IMR-90 (cell line): ENCODE data around the gene PRKAB1. TPM values are rescaled to one million over a fixed set of nuclear protein-coding genes. Genes with fewer than 3 reads are reported as not detected.

Experiments
- ATAC-seq: fragments of 200-7000 bp; cut with Tn5 transposase; 2 replicates; pipeline ENCODE4 v1.9.1; 2020; ENCODE audit warnings: low read depth, mild to moderate bottlenecking, moderate library complexity
- BruUV-seq: library from RNA; stranded (reverse); fragments of 400-500 nt; replicated peaks from 2 replicates; lab custom pipeline; 2021; lab: Mats Ljungman, UMichigan
- CTCF ChIA-PET: fragments of 300-600 bp; formaldehyde crosslinking; extraction: SDS; loops from one replicate; lab custom pipeline; 2021; ENCODE audit warnings: antibody characterized with exemption; lab: Yijun Ruan, JAX
- POLR2A ChIA-PET: fragments of 300-600 bp; sonication (Branson Sonifier 250); formaldehyde crosslinking; loops from one replicate; lab custom pipeline; 2022; ENCODE audit warnings: antibody characterized with exemption; ENCODE audit not compliant: unreplicated experiment; lab: Charles Lee
- DNase-seq: peaks from one replicate; pipeline ENCODE4 v3.0.0; 2013
- H2AFZ ChIP-seq: replicated peaks from 2 replicates; pipeline ENCODE3; 2013; ENCODE audit warnings: low read length, mild to moderate bottlenecking; ENCODE audit not compliant: poor library complexity
- H2AK5ac ChIP-seq: 2 replicates; pipeline ENCODE4 v1.6.1; 2013; ENCODE audit warnings: low read depth, low read length, inconsistent platforms
- H2AK9ac ChIP-seq: replicated peaks from 2 replicates; pipeline ENCODE3; 2013; ENCODE audit warnings: mild to moderate bottlenecking, low read depth, low read length, moderate library complexity; ENCODE audit not compliant: poor library complexity
- H2BK120ac ChIP-seq: 2 replicates; pipeline ENCODE4 v1.6.1; 2013; ENCODE audit warnings: low read depth, low read length, inconsistent platforms
- H2BK15ac ChIP-seq: 3 replicates; pipeline ENCODE4 v1.6.1; 2013; ENCODE audit warnings: low read depth, low read length, inconsistent platforms
- H2BK20ac ChIP-seq: 2 replicates; pipeline ENCODE4 v1.6.1; 2013; ENCODE audit warnings: low read depth, mild to moderate bottlenecking, inconsistent platforms, low read length, moderate library complexity
- H2BK5ac ChIP-seq: 2 replicates; pipeline ENCODE4 v1.6.1; 2013; ENCODE audit warnings: mild to moderate bottlenecking, low read depth, low read length, inconsistent platforms; ENCODE audit not compliant: poor library complexity, severe bottlenecking
- H3K14ac ChIP-seq: replicated peaks from 2 replicates; pipeline ENCODE4 v1.6.1; 2013; ENCODE audit warnings: low read depth, low read length, inconsistent platforms
- H3K18ac ChIP-seq: 2 replicates; pipeline ENCODE4 v1.6.1; 2013; ENCODE audit warnings: low read depth, low read length, control low read depth
- H3K23ac ChIP-seq: 2 replicates; pipeline ENCODE4 v1.6.1; 2013; ENCODE audit warnings: low read depth, low read length, inconsistent platforms
- H3K27ac ChIP-seq: 2 replicates; pipeline ENCODE4 v1.5.1; 2013; ENCODE audit warnings: mild to moderate bottlenecking, control low read depth, low read length; ENCODE audit not compliant: insufficient read depth
- H3K27me3 ChIP-seq: 2 replicates; pipeline ENCODE4 v1.6.1; 2013; ENCODE audit warnings: low read length; ENCODE audit not compliant: control insufficient read depth, insufficient read depth
- H3K36me3 ChIP-seq: 2 replicates; pipeline ENCODE4 v1.6.1; 2013; ENCODE audit warnings: low read length, mixed read lengths; ENCODE audit not compliant: control insufficient read depth, insufficient read depth
- H3K4ac ChIP-seq: 2 replicates; pipeline ENCODE4 v1.6.1; 2013; ENCODE audit warnings: low read depth, low read length, inconsistent platforms
- H3K4me1 ChIP-seq: 2 replicates; pipeline ENCODE4 v1.6.1; 2013; ENCODE audit warnings: low read length, mixed read lengths; ENCODE audit not compliant: control insufficient read depth, insufficient read depth
- H3K4me2 ChIP-seq: 2 replicates; pipeline ENCODE4 v1.6.1; 2013; ENCODE audit warnings: low read depth, mild to moderate bottlenecking, control low read depth, low read length, moderate library complexity
- H3K4me3 ChIP-seq: 2 replicates; pipeline ENCODE4 v1.5.1; 2013; ENCODE audit warnings: low read depth, mild to moderate bottlenecking, control low read depth, low read length, moderate library complexity; ENCODE audit not compliant: insufficient read depth
- H3K56ac ChIP-seq: 2 replicates; pipeline ENCODE4 v1.6.1; 2013; ENCODE audit warnings: low read length, inconsistent platforms; ENCODE audit not compliant: insufficient read depth; ENCODE audit errors: extremely low read depth
- H3K79me1 ChIP-seq, 2 experiments: 2 replicates each; pipeline ENCODE4 v1.6.1; 2013; ENCODE audit warnings: low read length in 2 of 2, inconsistent platforms in 1 of 2, low read depth in 1 of 2
- H3K9ac ChIP-seq: 2 replicates; pipeline ENCODE4 v1.6.1; 2013; ENCODE audit warnings: low read depth, low read length, control low read depth
- H3K9me1 ChIP-seq: 2 replicates; pipeline ENCODE4 v1.6.1; 2013; ENCODE audit warnings: low read length, inconsistent platforms; ENCODE audit not compliant: insufficient read depth
- H3K9me3 ChIP-seq: 2 replicates; pipeline ENCODE4 v1.6.1; 2013; ENCODE audit warnings: low read length; ENCODE audit not compliant: control insufficient read depth, insufficient read depth
- H4K20me1 ChIP-seq: 2 replicates; pipeline ENCODE4 v1.6.1; 2013; ENCODE audit warnings: low read length, inconsistent platforms; ENCODE audit not compliant: insufficient read depth
- H4K5ac ChIP-seq: 2 replicates; pipeline ENCODE4 v1.6.1; 2013; ENCODE audit warnings: mild to moderate bottlenecking, low read depth, low read length, control low read depth
- H4K8ac ChIP-seq, 2 experiments: 2 replicates each; pipeline ENCODE4 v1.6.1; 2013; ENCODE audit warnings: low read depth in 2 of 2, low read length in 2 of 2, control low read depth in 1 of 2, inconsistent platforms in 1 of 2
- H4K91ac ChIP-seq: 2 replicates; pipeline ENCODE4 v1.6.1; 2013; ENCODE audit warnings: low read depth, low read length, inconsistent platforms; ENCODE audit not compliant: insufficient read depth
- BHLHE40 ChIP-seq: fragments of 150-350 bp; IDR thresholded peaks from 2 replicates; pipeline ENCODE4 v1.6.1; 2016; ENCODE audit warnings: mild to moderate bottlenecking, low read depth, low read length
- CEBPB ChIP-seq: IDR thresholded peaks from 2 replicates; pipeline ENCODE4 v1.6.1; 2012; ENCODE audit warnings: low read depth, low read length, improper control_type of control experiment
- ELK1 ChIP-seq: fragments of 150-350 bp; IDR thresholded peaks from 2 replicates; pipeline ENCODE4 v1.6.1; 2016; ENCODE audit warnings: low read depth, mild to moderate bottlenecking, low read length, moderate library complexity, borderline replicate concordance
- MAZ ChIP-seq: IDR thresholded peaks from 2 replicates; pipeline ENCODE4 v1.6.1; 2012; ENCODE audit warnings: low read depth, mild to moderate bottlenecking, low read length, improper control_type of control experiment, moderate library complexity, borderline replicate concordance
- POLR2A ChIP-seq: IDR thresholded peaks from 2 replicates; pipeline ENCODE4 v1.6.1; 2012; ENCODE audit warnings: mild to moderate bottlenecking, low read depth, low read length
- RAD21 ChIP-seq: IDR thresholded peaks from 2 replicates; pipeline ENCODE4 v1.6.1; 2012; ENCODE audit warnings: low read length, improper control_type of control experiment
- RFX5 ChIP-seq: IDR thresholded peaks from 2 replicates; pipeline ENCODE4 v1.8.0; 2012; ENCODE audit warnings: low read depth, mild to moderate bottlenecking, low read length, moderate library complexity
- SMC3 ChIP-seq: fragments of 150-350 bp; IDR thresholded peaks from 2 replicates; pipeline ENCODE4 v1.6.1; 2016; ENCODE audit warnings: low read depth, mild to moderate bottlenecking, antibody characterized with exemption, low read length, moderate library complexity
- USF2 ChIP-seq: fragments of 150-350 bp; IDR thresholded peaks from 2 replicates; pipeline ENCODE4 v1.6.1; 2017; ENCODE audit warnings: mild to moderate bottlenecking, antibody characterized with exemption, low read length, low read depth
- WGBS, 2 experiments: methylation state at CpG; one replicate each; pipeline versions ENCODE4 v1.1.5 to v1.1.7; 2013; ENCODE audit warnings: missing lambda C conversion rate in 2 of 2; ENCODE audit not compliant: insufficient read length in 1 of 2; ENCODE audit errors: extremely low coverage in 2 of 2; 5-methylcytosine and 5-hydroxymethylcytosine counted together
- dilution Hi-C: fragments of 300-500 bp; cut with HindIII; formaldehyde crosslinking; loops from one replicate; pipeline ENCODE4 v1.14.3; 2018; ENCODE audit warnings: low sequenced_read_pairs; ENCODE audit not compliant: unreplicated experiment
- in situ Hi-C: fragments of 300-500 bp; cut with MboI; formaldehyde crosslinking; loops from 3 replicates; pipeline ENCODE4 v1.14.3; 2019; ENCODE audit warnings: low sequenced_read_pairs, inconsistent platforms, mixed read lengths
- intact Hi-C: fragments of 100-400 bp; cut with micrococcal nuclease; formaldehyde crosslinking; loops from 2 replicates; pipeline ENCODE4 v1.10.0; 2022
- polyA plus RNA-seq, 3 experiments: library from polyadenylated mRNA; depleted of rRNA; stranded (reverse); fragments of >200 nt; gene quantifications; 2 replicates each; pipeline ENCODE4 v1.2.3, GENCODE V29; 2012; ENCODE audit warnings: low replicate concordance in 1 of 3
- total RNA-seq: library from RNA; depleted of rRNA; stranded (reverse); fragments of >200 nt; gene quantifications from 2 replicates; pipeline ENCODE4 v1.2.3, GENCODE V29; 2012

Gene PRKAB1
- total and polyA plus RNA-seq, 2 of the 4 experiments (the other 2 are of a cell fraction) = 9.7 to 19.3 TPM

- Histone ChIP-seq H3K4me1 (no peaks in the 10 kb centered on the region), H3K4me3 (no peak overlapping the region), H2AFZ (no peak overlapping the region), H2AK5ac (no peak overlapping the region), H3K79me1 (peaks cover 14% of the 10 kb centered on the region in 2 experiments), H3K27ac (no peak overlapping the region), H3K23ac (no peak overlapping the region), H4K8ac (no peak overlapping the region), H3K14ac (no peak overlapping the region), H3K9ac (no peak overlapping the region), H3K9me3 (no peaks in the 10 kb centered on the region), H2BK120ac (no peak overlapping the region), H4K5ac (no peak overlapping the region), H3K27me3 (no peaks in the 10 kb centered on the region), H2BK20ac (no peak overlapping the region), H4K91ac (no peak overlapping the region), H3K18ac (no peak overlapping the region), H3K4ac (no peak overlapping the region), H2BK5ac (no peak overlapping the region), H4K20me1 (no peaks in the 10 kb centered on the region), H3K56ac (no peak overlapping the region), H3K4me2 (no peak overlapping the region), H3K9me1 (no peaks in the 10 kb centered on the region; the same call in 1 of the 2 replicates), H2AK9ac (no peak overlapping the region), H3K36me3 (peaks cover 50% of the 10 kb centered on the region), H2BK15ac (no peak overlapping the region)
- dilution Hi-C loops (no loop called here), in situ Hi-C loops (no loop called here), intact Hi-C loops (no loop called here)
- POLR2A ChIA-PET = no interaction called here
- CTCF ChIA-PET = no interaction called here
- ATAC-seq (no peak), DNase-seq (no peak)
- no TSS peak for BruUV-seq
- TF ChIP-seq MAZ = no peak
- TF ChIP-seq POLR2A = no peak
- TF ChIP-seq ELK1 = no peak
- no peak for TF ChIP-seq USF2
- no peak for TF ChIP-seq CEBPB
- no peak for TF ChIP-seq RFX5
- TF ChIP-seq BHLHE40 = no peak
- no peak for TF ChIP-seq SMC3
- TF ChIP-seq RAD21 = no peak
- WGBS, 2 experiments = no CpG with 5 or more reads among the region's 7 CpGs
Measured at GRCh38 chr12:119673634-119674033, 5.7 kb downstream of the PRKAB1 start.
